Effector memory CD8-positive, alpha-beta T cell (primary cell): ENCODE measurements around the gene NAA80.

Experiments
- ATAC-seq: fragments of 150-1000 bp; cut with Tn5 transposase; replicated peaks from 2 replicates; pipeline ENCODE4 v1.10.0; 2021; ENCODE audit warnings: mild to moderate bottlenecking, moderate library complexity
- DNase-seq, 3 experiments: peaks; one replicate each; pipeline ENCODE4 v3.0.0; 2021
- H3K27ac Mint-ChIP-seq, 2 donors: one replicate each; pipeline ENCODE4 v1.8.0; 2022; ENCODE audit warnings: mild to moderate bottlenecking in 2 of 2, mixed read lengths in 2 of 2, moderate library complexity in 2 of 2
- H3K27me3 Mint-ChIP-seq, 2 donors: one replicate each; pipeline ENCODE4 v1.8.0; 2022; ENCODE audit warnings: mixed read lengths in 2 of 2
- H3K36me3 Mint-ChIP-seq: one replicate; pipeline ENCODE4 v1.8.0; 2022; ENCODE audit warnings: mild to moderate bottlenecking, moderate library complexity, mixed read lengths; ENCODE audit not compliant: insufficient read depth
- H3K4me1 Mint-ChIP-seq, 2 donors: one replicate each; pipeline ENCODE4 v1.8.0; 2022; ENCODE audit warnings: low read depth in 2 of 2, mixed read lengths in 2 of 2
- H3K4me3 Mint-ChIP-seq, 2 donors: one replicate each; pipeline ENCODE4 v1.8.0; 2022; ENCODE audit warnings: mild to moderate bottlenecking in 2 of 2, mixed read lengths in 2 of 2, moderate library complexity in 2 of 2
- H3K9me3 Mint-ChIP-seq, 2 donors: one replicate each; pipeline ENCODE4 v1.8.0; 2022; ENCODE audit warnings: mixed read lengths in 2 of 2

NAA80 gene

DNA sequence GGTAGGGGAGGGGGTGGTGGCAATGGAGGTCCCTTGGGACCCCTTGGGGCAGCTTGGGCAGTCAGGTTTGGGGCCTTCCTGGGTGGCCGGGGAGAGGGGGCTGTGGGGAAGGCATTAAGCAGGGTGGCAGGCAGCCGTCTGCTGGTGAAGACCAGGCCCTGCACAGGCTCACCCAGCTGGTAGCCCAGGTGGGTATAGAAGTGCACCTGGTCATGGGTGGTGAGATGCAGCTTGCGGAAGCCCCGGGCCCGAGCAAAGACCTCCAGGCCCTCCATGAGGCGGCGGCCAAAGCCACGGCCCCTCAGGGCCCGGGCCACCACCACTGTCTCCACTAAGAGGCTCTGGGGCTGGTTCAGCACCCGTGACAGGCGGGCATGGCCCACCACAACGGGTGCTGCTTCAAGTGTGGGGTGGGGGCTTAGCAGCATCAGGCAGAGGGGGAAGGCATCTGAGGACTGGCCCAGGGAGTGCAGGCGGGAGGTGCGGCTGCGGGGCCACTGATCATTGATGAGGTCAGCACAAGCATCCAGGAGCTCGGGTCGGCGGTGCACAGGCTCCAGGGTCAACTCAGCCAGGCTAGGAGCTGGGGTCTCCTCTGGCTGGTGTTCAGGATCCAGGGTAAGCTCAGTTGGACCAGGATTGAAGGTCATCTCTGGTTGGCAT is 2.4 kb downstream of the NAA80 start:
- peak overlapping the region in 1 of 2 donors; percentile 94 for H3K27ac Mint-ChIP-seq
- ATAC-seq (no peak), DNase-seq (no peak)
- peaks cover 18% of the 10 kb centered on the region for H3K36me3 Mint-ChIP-seq
- peaks cover 28 to 33% of the 10 kb centered on the region in 2 donors for H3K4me1 Mint-ChIP-seq
- no peak overlapping the region for H3K4me3 Mint-ChIP-seq
- no peaks in the 10 kb centered on the region for H3K9me3 Mint-ChIP-seq
- no peaks in the 10 kb centered on the region for H3K27me3 Mint-ChIP-seq

DNA sequence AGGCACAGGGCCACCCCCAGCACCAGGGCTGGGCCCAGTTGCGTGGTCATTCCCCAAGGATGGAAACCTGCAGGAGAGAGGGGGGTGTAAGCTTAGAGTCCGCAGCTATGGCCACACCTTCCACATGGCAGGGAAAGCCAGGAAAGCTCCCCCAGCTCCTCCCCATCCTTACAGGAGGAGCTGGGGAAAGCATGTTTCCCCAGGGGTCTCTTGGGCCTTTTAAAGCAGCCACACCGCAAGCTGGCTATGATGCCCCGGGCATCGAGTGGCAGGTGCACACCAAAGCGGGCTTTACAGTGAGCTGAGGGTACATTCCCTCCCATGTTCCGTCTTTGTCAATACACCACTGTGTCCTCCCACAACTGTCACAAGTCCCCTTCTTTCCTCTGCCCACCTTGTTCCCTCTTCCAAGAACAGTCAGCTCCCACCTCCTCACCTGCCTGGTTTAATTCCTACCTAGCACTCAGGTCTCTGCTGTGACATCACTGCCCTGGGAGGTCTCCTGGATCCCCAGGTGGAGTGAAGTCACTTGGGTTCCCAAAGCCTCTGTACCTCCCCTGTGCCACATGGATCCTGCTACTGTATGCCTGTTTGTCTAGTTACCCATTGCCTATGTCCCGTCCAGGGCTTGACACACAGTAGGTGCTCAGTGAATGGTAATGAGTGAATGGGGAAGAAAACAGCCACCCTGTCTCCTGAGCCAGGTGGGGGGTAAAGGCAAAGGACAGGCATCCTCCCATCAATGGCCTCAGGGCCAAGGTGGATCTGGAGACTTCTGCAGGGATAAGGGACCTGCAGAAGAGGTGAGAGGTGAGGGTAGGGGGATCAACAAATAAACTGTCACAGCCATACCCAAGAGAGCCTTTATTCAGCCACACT is 3.4 kb downstream of the NAA80 start:
- H3K9me3 Mint-ChIP-seq, result no peaks in the 10 kb centered on the region
- no peak overlapping the region for H3K27ac Mint-ChIP-seq
- H3K4me1 Mint-ChIP-seq, result peaks cover 35 to 37% of the 10 kb centered on the region in 2 donors
- no peaks in the 10 kb centered on the region for H3K27me3 Mint-ChIP-seq
- no peak for DNase-seq
- no peak for ATAC-seq
- peaks cover 18% of the 10 kb centered on the region for H3K36me3 Mint-ChIP-seq
- no peak overlapping the region for H3K4me3 Mint-ChIP-seq

DNA sequence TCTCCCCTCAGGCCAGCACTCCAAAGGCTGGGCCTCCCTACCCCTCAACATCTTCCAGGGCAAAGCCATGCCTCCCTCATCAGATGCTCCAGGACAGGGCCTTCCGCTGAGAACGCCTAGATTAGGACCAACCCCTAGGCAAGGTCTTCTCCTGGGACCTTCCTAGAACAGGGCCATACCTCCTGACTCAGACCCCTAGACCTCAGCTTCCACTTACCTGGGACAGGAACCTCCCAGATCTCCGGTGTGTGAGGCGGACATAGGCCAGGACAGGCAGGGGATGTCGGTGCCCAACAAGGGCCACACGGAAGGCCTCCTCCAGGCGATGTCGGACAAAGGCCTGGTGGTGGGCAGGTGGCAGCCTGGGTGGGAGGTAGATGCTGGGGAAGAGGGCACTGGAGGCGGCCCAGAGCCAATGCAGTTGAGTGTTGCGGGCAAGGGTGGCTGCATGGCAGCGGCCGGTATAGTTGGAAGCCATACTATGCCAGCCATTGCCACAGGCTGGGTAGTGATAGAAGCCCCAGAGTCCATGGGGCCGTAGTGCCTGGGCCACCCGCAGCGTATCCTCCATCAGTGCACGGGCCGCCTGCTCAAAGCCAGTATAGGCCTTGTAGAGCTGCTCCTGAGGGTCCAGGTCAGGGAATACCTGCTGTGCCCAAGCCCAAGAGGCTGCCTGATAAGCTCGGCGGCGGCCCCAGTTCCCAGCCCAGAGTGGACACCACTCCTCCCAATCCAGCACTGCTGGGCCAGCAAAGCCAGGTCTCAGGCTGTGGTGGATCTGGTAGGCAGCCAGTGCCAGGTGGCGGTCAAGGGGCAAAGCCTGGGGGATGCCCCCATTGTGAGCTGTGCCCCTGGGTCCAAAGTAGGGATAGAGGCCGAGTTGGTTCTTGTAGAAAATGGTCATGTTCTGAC is 4.5 kb downstream of the NAA80 start:
- H3K4me1 Mint-ChIP-seq, result peaks cover 28 to 29% of the 10 kb centered on the region in 2 donors

DNA sequence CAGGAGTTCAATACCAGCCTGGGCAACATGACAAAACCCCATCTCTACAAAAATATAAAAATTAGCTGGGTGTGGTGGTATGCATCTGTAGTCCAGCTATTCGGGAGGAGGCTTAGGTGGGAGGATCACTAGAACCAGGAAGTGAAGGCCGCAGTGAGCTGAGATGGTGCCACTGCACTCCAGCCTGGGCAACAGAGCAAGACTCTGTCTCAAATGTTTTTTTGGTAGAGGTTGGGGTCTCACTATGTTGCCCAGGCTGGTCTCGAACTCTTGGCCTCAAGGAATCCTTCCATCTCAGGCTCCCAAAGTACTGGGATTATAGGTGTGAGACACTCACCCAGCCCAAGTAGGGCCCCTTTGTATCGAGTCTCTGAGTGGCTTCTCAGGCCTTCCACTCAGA is 5.1 kb downstream of the NAA80 start:
- Mint-ChIP-seq H3K27ac (peak overlapping the region in 1 of 2 donors; percentile 86), H3K36me3 (peaks cover 15% of the 10 kb centered on the region), H3K4me3 (no peak overlapping the region), H3K4me1 (peaks cover 24 to 27% of the 10 kb centered on the region in 2 donors), H3K27me3 (no peaks in the 10 kb centered on the region), H3K9me3 (no peaks in the 10 kb centered on the region)
- DNase-seq, result no peak
- ATAC-seq, result no peak

More for the DNA sequence above, 4.5 kb downstream of the NAA80 start:
- Mint-ChIP-seq H3K36me3 (peaks cover 18% of the 10 kb centered on the region), H3K27me3 (no peaks in the 10 kb centered on the region), H3K9me3 (no peaks in the 10 kb centered on the region), H3K27ac (peak overlapping the region in 1 of 2 donors; percentile 86), H3K4me3 (no peak overlapping the region)
- ATAC-seq (no peak), DNase-seq (no peak)

DNA sequence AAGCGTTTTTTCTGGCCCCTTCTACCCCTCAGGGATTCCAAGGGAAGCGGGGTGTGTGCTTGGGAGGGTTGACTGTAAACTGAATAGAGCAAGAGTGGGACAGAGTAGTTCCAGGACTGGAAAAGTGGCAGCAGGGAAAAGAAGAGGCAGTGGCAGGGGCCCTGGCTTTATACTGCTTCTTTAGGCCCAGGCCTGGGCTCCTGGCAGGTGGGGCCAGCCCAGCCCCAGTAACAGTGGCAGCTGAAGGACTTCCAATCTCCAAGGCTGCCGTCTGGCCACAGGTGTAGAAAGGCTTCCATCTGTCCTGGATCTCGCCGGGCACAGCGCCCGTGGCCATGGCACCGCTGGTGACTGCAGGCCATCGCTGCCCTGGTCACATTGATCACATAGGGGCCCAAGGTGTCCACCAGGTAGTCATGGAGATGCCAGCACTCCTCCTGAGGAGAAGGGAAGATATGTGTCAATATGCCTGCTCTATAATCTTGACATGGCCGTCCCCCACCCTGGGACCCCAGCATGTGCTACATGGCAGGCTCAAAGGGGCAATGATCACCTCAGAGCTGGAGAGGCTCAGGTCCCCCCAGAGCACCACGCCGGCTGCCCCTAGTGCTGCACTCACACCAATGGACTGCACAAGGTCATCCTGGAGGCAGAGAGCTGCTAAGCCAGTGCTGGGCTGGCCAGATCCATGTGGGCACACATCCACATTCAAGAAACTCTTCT is 6.0 kb downstream of the NAA80 start:
- H3K4me1 Mint-ChIP-seq, result peaks cover 21% of the 10 kb centered on the region in 2 donors
- peaks cover 20% of the 10 kb centered on the region for H3K36me3 Mint-ChIP-seq
- no peaks in the 10 kb centered on the region for H3K27me3 Mint-ChIP-seq
- peak overlapping the region; percentile 81 to 82 for H3K4me3 Mint-ChIP-seq
- peak overlapping the region; percentile 86 to 94 for H3K27ac Mint-ChIP-seq
- no peaks in the 10 kb centered on the region for H3K9me3 Mint-ChIP-seq
- DNase-seq, result no peak
- no peak for ATAC-seq

DNA sequence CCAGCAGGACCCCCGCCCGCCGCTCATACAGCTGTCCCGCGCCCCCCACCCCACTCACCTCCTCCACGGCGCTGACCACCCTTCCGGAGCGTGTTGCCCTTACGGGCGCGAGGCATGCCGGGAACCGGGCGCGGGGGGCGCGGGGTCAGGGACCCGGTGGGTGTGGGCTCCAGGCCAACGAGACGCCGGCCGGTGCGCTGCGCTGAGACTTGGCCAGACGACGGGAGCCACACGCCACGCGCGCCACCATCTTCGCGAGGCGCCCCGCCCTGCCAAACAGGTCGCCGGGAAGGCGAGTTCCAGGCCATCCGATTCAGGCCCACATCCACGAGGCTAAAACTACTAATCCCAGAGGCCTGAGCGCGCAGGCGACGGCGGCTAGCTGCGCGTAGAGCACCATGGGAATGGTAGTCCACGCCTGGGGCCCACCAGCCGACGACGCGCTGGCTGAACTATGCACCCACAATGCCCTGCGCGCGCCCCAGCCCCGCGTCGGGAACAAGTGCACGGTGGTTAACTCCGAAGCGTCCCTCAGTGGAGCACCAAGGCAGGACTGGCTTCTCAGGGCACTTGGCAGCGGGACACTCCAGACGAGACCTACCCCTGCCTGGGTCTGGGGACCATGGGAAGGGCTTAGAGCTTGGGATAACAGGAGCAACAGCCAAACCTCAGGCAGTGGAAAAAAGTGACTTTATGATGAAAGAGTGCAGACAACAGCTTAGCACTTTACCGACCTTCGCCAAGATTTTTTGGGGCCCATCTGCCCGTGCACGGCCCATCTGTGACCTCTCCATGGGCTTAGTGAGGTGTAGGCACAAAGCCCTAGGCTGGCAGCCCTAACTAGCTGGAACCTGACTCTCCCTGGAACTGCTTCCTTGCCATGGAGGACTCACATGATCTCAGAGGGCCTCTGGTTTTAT is 6.8 kb downstream of the NAA80 start, which contains the start of gene IFRD2:
Gene IFRD2 (minus strand): TSS at position 271 of the 920 bp plus-strand sequence. CDS start 155 bp downstream, at position 116.
- H3K36me3 Mint-ChIP-seq, result peaks cover 27% of the 10 kb centered on the region
- H3K4me3 Mint-ChIP-seq, result peak within 1 kb of the TSS; percentile 81 to 82
- peak; percentile 99 for ATAC-seq
- no peaks in the 10 kb centered on the region for H3K27me3 Mint-ChIP-seq
- H3K27ac Mint-ChIP-seq, result peak within 1 kb of the TSS; percentile 86 to 94
- no peaks in the 10 kb centered on the region for H3K9me3 Mint-ChIP-seq
- peaks cover 17 to 18% of the 10 kb centered on the region in 2 donors for H3K4me1 Mint-ChIP-seq
- peak; percentile 91 to 93 (median 92) for DNase-seq

DNA sequence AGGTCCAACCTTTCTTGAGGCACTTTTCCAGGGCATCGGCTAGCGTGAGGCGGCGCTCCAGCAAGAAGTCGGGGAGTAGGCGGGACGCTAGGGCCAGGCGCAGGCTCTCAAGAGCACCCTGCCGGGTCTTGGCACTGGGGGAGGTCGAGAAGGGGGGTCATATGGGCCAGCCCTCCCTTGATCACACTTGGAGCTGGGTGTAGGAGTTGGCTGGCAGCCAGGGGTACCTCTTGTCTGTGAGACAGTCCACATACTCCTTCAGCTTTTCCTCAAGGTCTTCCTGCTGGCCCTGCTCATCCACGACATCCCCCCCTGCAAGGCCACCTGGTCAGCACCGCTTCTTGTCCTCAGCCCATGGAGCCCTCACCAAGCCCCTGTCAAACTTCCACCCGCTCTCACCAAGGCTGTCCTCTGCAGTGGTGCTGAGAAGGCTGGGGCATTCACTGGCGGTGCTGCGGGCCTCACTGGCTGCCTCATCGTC is 9.0 kb downstream of the NAA80 start:
- Mint-ChIP-seq H3K4me3 (no peak overlapping the region), H3K4me1 (peaks cover 17 to 18% of the 10 kb centered on the region in 2 donors), H3K9me3 (no peaks in the 10 kb centered on the region), H3K27ac (no peak overlapping the region), H3K36me3 (peaks cover 28% of the 10 kb centered on the region), H3K27me3 (no peaks in the 10 kb centered on the region)
- DNase-seq (no peak), ATAC-seq (no peak)

DNA sequence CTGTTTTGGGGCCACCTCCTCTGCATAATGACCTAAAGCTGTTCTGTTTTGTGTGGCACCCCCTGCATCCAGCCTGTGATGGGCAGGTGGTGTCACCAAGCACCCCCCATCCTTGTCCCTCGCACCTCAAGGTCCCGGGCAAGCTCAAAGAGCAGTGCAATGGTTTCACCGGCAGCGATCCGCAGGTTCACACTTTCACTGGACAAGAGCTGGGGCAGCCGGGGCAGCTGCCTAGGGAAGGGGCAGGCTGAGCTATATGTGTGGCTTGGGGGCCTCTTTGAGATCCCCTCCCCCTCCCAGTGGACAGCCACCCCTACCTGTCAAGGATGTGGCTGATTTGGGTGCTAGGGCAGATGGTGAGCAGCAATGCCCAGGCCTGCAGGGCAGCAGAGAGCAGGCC is 10.1 kb downstream of the NAA80 start:
- ATAC-seq (no peak), DNase-seq (no peak)
- H3K36me3 Mint-ChIP-seq, result peaks cover 28% of the 10 kb centered on the region
- peaks cover 17 to 18% of the 10 kb centered on the region in 2 donors for H3K4me1 Mint-ChIP-seq
- no peak overlapping the region for H3K4me3 Mint-ChIP-seq
- no peaks in the 10 kb centered on the region for H3K9me3 Mint-ChIP-seq
- H3K27me3 Mint-ChIP-seq, result no peaks in the 10 kb centered on the region
- H3K27ac Mint-ChIP-seq, result no peak overlapping the region

DNA sequence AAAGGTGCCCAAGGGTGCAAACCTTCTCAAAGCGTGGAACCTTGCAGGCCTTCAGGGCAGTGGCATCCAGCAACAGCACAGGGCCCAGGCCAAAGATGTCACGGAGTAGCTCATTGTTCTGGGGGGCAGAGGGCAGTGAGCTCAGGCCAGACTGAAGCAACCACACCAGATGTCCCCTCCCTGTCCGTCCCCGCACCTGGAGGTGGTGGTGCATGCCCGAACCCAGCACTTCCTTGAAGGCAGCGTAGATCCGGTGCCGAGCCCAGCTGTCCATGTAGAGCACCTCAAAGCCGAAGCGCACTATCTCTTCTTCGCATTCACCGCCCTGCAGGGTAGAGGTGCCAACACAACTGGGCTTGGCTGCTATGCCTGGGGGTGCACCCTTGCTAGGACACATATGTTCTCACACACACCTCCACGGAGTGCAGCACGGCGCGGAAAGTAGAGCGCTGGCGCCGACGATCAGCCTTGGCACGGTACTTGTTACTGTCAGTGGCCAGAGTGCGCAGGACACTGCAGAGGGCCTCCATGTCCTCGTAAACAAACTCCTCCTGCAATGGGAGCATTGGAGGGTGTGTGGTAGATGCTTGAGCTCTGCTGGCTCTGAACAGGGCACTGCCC is 10.7 kb downstream of the NAA80 start:
- DNase-seq, result no peak
- no peak for ATAC-seq
- H3K36me3 Mint-ChIP-seq, result peaks cover 31% of the 10 kb centered on the region
- no peaks in the 10 kb centered on the region for H3K9me3 Mint-ChIP-seq
- peaks cover 17 to 18% of the 10 kb centered on the region in 2 donors for H3K4me1 Mint-ChIP-seq
- no peak overlapping the region for H3K4me3 Mint-ChIP-seq
- no peaks in the 10 kb centered on the region for H3K27me3 Mint-ChIP-seq
- no peak overlapping the region for H3K27ac Mint-ChIP-seq

DNA sequence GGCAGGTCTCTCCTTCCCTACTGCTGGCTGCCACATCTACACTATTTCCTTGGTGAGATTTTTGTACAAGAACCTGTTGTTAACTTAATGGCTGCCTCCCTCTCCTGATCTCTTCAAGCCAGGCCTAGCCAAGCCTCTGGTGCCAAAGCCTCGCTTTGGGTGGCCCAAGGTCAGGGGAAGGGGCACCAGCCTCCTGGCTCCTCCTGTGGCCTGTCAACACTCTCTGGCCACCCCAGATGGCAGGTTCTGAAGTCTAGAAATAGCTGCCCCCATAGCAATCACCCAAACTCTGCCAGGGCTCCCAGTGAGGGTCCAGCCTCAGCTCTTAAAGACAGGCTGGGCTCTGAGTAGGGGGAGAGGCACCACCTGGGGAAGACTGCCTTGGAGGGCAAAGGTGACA is 11.9 kb downstream of the NAA80 start:
- H3K36me3 Mint-ChIP-seq, result peaks cover 26% of the 10 kb centered on the region
- ATAC-seq (no peak), DNase-seq (no peak)
- no peak overlapping the region for H3K4me3 Mint-ChIP-seq
- no peak overlapping the region for H3K27ac Mint-ChIP-seq
- H3K9me3 Mint-ChIP-seq, result no peaks in the 10 kb centered on the region
- H3K4me1 Mint-ChIP-seq, result peaks cover 7 to 10% of the 10 kb centered on the region in 2 donors
- H3K27me3 Mint-ChIP-seq, result no peaks in the 10 kb centered on the region

DNA sequence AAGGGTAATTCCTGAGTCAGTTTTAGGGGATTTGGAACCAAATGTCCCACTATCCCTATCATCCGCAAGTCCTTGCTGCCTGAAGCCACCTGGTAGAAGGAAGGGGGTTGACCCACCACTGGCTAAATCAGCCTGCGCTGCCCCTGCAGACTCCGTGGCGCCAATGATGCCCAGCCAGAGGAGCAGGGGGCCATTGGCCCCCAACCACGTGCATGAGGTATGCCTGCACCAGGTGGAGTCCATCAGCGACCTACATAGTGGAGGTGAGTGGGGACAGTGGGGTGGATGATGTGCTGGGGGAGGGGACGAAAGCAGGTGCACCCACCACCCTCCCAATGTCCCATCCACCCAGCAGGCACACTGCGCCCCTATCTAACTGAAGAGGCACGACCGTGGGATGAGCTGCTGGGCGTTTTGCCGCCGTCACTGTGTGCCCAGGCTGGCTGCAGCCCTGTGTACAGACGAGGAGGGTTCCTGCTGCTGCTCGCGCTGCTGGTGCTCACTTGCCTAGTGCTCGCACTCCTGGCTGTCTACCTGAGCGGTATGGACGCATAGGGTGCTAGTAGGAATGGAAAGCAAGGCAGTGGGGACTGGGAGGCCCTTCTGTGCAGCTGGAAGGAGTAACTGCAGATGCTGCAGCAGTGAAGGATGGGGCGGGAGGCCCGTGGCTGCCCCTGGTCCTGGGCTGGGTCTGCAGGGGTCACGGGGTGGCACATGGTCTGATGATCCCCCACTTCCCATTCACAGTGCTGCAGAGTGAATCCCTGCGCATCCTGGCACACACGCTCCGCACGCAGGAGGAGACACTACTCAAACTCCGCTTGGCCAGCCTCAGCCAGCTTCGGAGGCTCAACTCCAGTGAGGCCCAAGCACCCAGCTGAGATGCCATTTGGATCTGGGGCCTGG is 12.6 kb downstream of the NAA80 start:
- Mint-ChIP-seq H3K4me3 (no peak overlapping the region), H3K27me3 (no peaks in the 10 kb centered on the region), H3K4me1 (peaks cover 6 to 8% of the 10 kb centered on the region in 2 donors), H3K9me3 (no peaks in the 10 kb centered on the region), H3K36me3 (peaks cover 26% of the 10 kb centered on the region), H3K27ac (no peak overlapping the region)
- no peak for DNase-seq
- no peak for ATAC-seq
